GM10847 (cell line): Measurements from ENCODE around the gene PTMS.

Experiments
- POLR2A ChIP-seq: IDR thresholded peaks from 2 replicates; pipeline ENCODE4 v1.6.1; 2011; ENCODE audit not compliant: insufficient read length; ENCODE audit errors: extremely low read depth

Gene PTMS

GRCh38 chr12:6775185-6776174, 9.3 kb downstream of the PTMS start:
- no peak for TF ChIP-seq POLR2A

GRCh38 chr12:6777386-6777785, 11.2 kb downstream of the PTMS start:
- TF ChIP-seq POLR2A, result no peak

- TF ChIP-seq POLR2A, result no peak
These were observed 12.0 kb downstream of the PTMS start for GRCh38 chr12:6778217-6778573.

GRCh38 chr12:6778574-6779550, 12.7 kb downstream of the PTMS start:
- TF ChIP-seq POLR2A, result no peak

- TF ChIP-seq POLR2A, result no peak
These were observed 13.7 kb downstream of the PTMS start for GRCh38 chr12:6779708-6780432.

- no peak for TF ChIP-seq POLR2A
These were observed 14.4 kb downstream of the PTMS start for GRCh38 chr12:6780573-6780972.

- no peak for TF ChIP-seq POLR2A
These were observed 16.0 kb downstream of the PTMS start for GRCh38 chr12:6782119-6782518.

GRCh38 chr12:6782850-6783566, 16.8 kb downstream of the PTMS start:
- no peak for TF ChIP-seq POLR2A

GRCh38 chr12:6783828-6784227, 17.7 kb downstream of the PTMS start:
- TF ChIP-seq POLR2A, result no peak

GRCh38 chr12:6784296-6784695, 18.1 kb downstream of the PTMS start:
- no peak for TF ChIP-seq POLR2A

- no peak for TF ChIP-seq POLR2A
These were observed 18.6 kb downstream of the PTMS start for GRCh38 chr12:6784761-6785160.

- no peak for TF ChIP-seq POLR2A
These were observed 20.4 kb downstream of the PTMS start for GRCh38 chr12:6786416-6787094.

- no peak for TF ChIP-seq POLR2A
These were observed 21.1 kb downstream of the PTMS start for GRCh38 chr12:6787309-6787708.
